ENCODE results near the gene CBLC.

- TF ChIP-seq FOXM1 (IDR thresholded peaks at IDR 0.05; ENCODE audit: borderline replicate concordance) (no peak), FOXA1 (IDR thresholded peaks at IDR 0.05) (no peak), HDGF (IDR thresholded peaks at IDR 0.05; ENCODE audit: borderline replicate concordance) (no peak)
Observed at GRCh38 chr19:44803442-44804428, 26.0 kb downstream of the CBLC start.
